Suprapubic skin (tissue), 4 donors: ENCODE results near the gene GPR157. TPM values are rescaled to one million over a fixed set of nuclear protein-coding genes. Genes with fewer than 3 reads are reported as not detected.
A peak's percentile ranks its signal among the peaks of the same experiment; 100 is the strongest.
"Not testable (repeated sequence)": the region's sequence is repeated elsewhere in the genome, so short reads cannot be mapped to it uniquely, and the experiment has no call there.

Experiments
- DNase-seq, 2 donors: peaks; one replicate each; pipeline ENCODE4 v3.0.0-alpha.2; 2019; ENCODE audit warnings: low spot score in 2 of 2
- H3K27ac ChIP-seq: fragments of 200-600 bp; sonication (generic); one replicate; pipeline ENCODE4 v1.5.1; 2019
- H3K27me3 ChIP-seq: fragments of 200-600 bp; sonication (generic); one replicate; pipeline ENCODE4 v1.5.1; 2019
- H3K36me3 ChIP-seq: fragments of 200-600 bp; sonication (generic); one replicate; pipeline ENCODE4 v1.5.1; 2019
- H3K4me1 ChIP-seq: fragments of 200-600 bp; sonication (generic); one replicate; pipeline ENCODE4 v1.5.1; 2019
- H3K4me3 ChIP-seq: fragments of 200-600 bp; sonication (generic); one replicate; pipeline ENCODE4 v1.5.1; 2019; ENCODE audit warnings: mild to moderate bottlenecking
- H3K9me3 ChIP-seq: fragments of 200-600 bp; sonication (generic); one replicate; pipeline ENCODE4 v1.5.1; 2019
- CTCF ChIP-seq, 2 donors: fragments of 200-600 bp in 1 of 2; fragments of 450-650 bp in 1 of 2; sonication (generic) in 1 of 2; IDR thresholded peaks; one replicate each; pipeline ENCODE4 v1.5.1; 2016 to 2019; ENCODE audit warnings: antibody characterized with exemption in 2 of 2, mild to moderate bottlenecking in 1 of 2, moderate library complexity in 1 of 2
- EP300 ChIP-seq: sonication (generic); formaldehyde crosslinking; IDR thresholded peaks from one replicate; pipeline ENCODE4 v1.6.1; 2017; ENCODE audit warnings: antibody characterized with exemption
- POLR2A ChIP-seq, 2 donors: fragments of 450-650 bp; IDR thresholded peaks; one replicate each; pipeline ENCODE4 v1.6.1; 2017; ENCODE audit warnings: antibody characterized with exemption in 2 of 2, mild to moderate bottlenecking in 2 of 2, moderate library complexity in 2 of 2
- POLR2AphosphoS5 ChIP-seq, 3 donors: sonication (generic); formaldehyde crosslinking; IDR thresholded peaks; one replicate each; pipeline ENCODE4 v1.6.1; 2017; ENCODE audit warnings: antibody characterized with exemption in 3 of 3
- WGBS: methylation state at CpG from one replicate; pipeline ENCODE4 v1.1.5; 2018; 5-methylcytosine and 5-hydroxymethylcytosine counted together
- total RNA-seq, 4 donors: library from RNA; depleted of rRNA; stranded (reverse); fragments of >200 nt; gene quantifications; one replicate each; pipeline ENCODE4 v1.1.0, GENCODE V29; 2016

GPR157 gene
- total RNA-seq, 4 donors from 2014 or later: 38.9 to 62.8 (median 44.2) TPM

GRCh38 chr1:9161963-9162362, 33.1 kb upstream of the GPR157 start:
- H3K4me1 ChIP-seq: peaks cover 48% of the 10 kb centered on the region
- TF ChIP-seq EP300 (no peak), CTCF (IDR thresholded peaks at IDR 0.05) (no peak), POLR2A (IDR thresholded peaks at IDR 0.05) (no peak), POLR2AphosphoS5 (IDR thresholded peaks at IDR 0.05) (no peak)
- no peak for DNase-seq
- no peaks in the 10 kb centered on the region for H3K9me3 ChIP-seq
- H3K36me3 ChIP-seq: no peaks in the 10 kb centered on the region
- H3K4me3 ChIP-seq: no peak overlapping the region
- 79% methylated on average over 7 of the region's 9 CpGs for WGBS
- H3K27ac ChIP-seq: peak overlapping the region; percentile 85
- no peaks in the 10 kb centered on the region for H3K27me3 ChIP-seq

- no peak for DNase-seq
- H3K4me1 ChIP-seq: peaks cover 43% of the 10 kb centered on the region
- H3K36me3 ChIP-seq: no peaks in the 10 kb centered on the region
- no peak overlapping the region for H3K27ac ChIP-seq
- H3K9me3 ChIP-seq: no peaks in the 10 kb centered on the region
- TF ChIP-seq POLR2AphosphoS5 (IDR thresholded peaks at IDR 0.05): no peak
- WGBS: 59% methylated on average over 6 of the region's 6 CpGs
- no peaks in the 10 kb centered on the region for H3K27me3 ChIP-seq
- H3K4me3 ChIP-seq: no peak overlapping the region
These were observed 32.4 kb upstream of the GPR157 start for GRCh38 chr1:9161342-9161741.

- Histone ChIP-seq H3K36me3 (no peaks in the 10 kb centered on the region), H3K4me3 (no peak overlapping the region), H3K27ac (no peak overlapping the region), H3K27me3 (no peaks in the 10 kb centered on the region), H3K9me3 (no peaks in the 10 kb centered on the region), H3K4me1 (peaks cover 36% of the 10 kb centered on the region)
- DNase-seq: no peak
- no peak for TF ChIP-seq POLR2AphosphoS5 (IDR thresholded peaks at IDR 0.05)
- TF ChIP-seq EP300: no peak
- no peak for TF ChIP-seq CTCF (IDR thresholded peaks at IDR 0.05)
- TF ChIP-seq POLR2A (IDR thresholded peaks at IDR 0.05): no peak
- WGBS: 91% methylated on average over 7 of the region's 7 CpGs
These were observed 31.3 kb upstream of the GPR157 start for GRCh38 chr1:9160079-9160717.

- no peak for TF ChIP-seq CTCF (IDR thresholded peaks at IDR 0.05)
- no peak for TF ChIP-seq POLR2AphosphoS5 (IDR thresholded peaks at IDR 0.05)
- no peak for TF ChIP-seq POLR2A (IDR thresholded peaks at IDR 0.05)
- TF ChIP-seq EP300: no peak
- H3K27ac ChIP-seq: no peak overlapping the region
- no peaks in the 10 kb centered on the region for H3K4me1 ChIP-seq
- H3K27me3 ChIP-seq: no peaks in the 10 kb centered on the region
- H3K4me3 ChIP-seq: no peak overlapping the region
- no peak for DNase-seq
- H3K36me3 ChIP-seq: no peaks in the 10 kb centered on the region
- WGBS: 100% methylated on average over 1 of the region's 1 CpG
- no peaks in the 10 kb centered on the region for H3K9me3 ChIP-seq
These were observed 27.0 kb upstream of the GPR157 start for GRCh38 chr1:9155879-9156278.

GRCh38 chr1:9155405-9155804, 26.5 kb upstream of the GPR157 start:
- not testable (repeated sequence) for H3K9me3 ChIP-seq, H3K27me3 ChIP-seq, DNase-seq, H3K4me3 ChIP-seq, H3K4me1 ChIP-seq, H3K36me3 ChIP-seq, H3K27ac ChIP-seq

- no peaks in the 10 kb centered on the region for H3K9me3 ChIP-seq
- no peak overlapping the region for H3K27ac ChIP-seq
- TF ChIP-seq POLR2A (IDR thresholded peaks at IDR 0.05) (no peak), POLR2AphosphoS5 (IDR thresholded peaks at IDR 0.05) (no peak), EP300 (no peak), CTCF (IDR thresholded peaks at IDR 0.05) (no peak)
- H3K4me1 ChIP-seq: no peaks in the 10 kb centered on the region
- no peaks in the 10 kb centered on the region for H3K27me3 ChIP-seq
- no peak for DNase-seq
- 98% methylated on average over 4 of the region's 4 CpGs for WGBS
- H3K4me3 ChIP-seq: no peak overlapping the region
- peaks cover 5% of the 10 kb centered on the region for H3K36me3 ChIP-seq
These were observed 24.2 kb upstream of the GPR157 start for GRCh38 chr1:9153152-9153551.
